Retinal pigment epithelial cell (primary cell): ENCODE results near the gene MAML3.
A peak's percentile ranks its signal among the peaks of the same experiment; 100 is the strongest.

Source experiments
- DNase-seq: peaks from one replicate; pipeline ENCODE4 v3.0.0-alpha.2; 2010; ENCODE audit warnings: low read depth
- H3K4me3 ChIP-seq: 2 replicates; pipeline ENCODE4 v1.5.1; 2011; ENCODE audit warnings: mild to moderate bottlenecking, low read length, control low read depth, moderate library complexity
- CTCF ChIP-seq: conservative IDR thresholded peaks from 2 replicates; pipeline ENCODE4 v1.5.1; 2011; ENCODE audit warnings: low read depth, low read length, control low read depth, inconsistent platforms

MAML3 gene

GRCh38 chr4:139773560-139774318, 380.2 kb downstream of the MAML3 start:
- no peak for DNase-seq
- no peak overlapping the region for H3K4me3 ChIP-seq
- TF ChIP-seq CTCF = no peak

DNA sequence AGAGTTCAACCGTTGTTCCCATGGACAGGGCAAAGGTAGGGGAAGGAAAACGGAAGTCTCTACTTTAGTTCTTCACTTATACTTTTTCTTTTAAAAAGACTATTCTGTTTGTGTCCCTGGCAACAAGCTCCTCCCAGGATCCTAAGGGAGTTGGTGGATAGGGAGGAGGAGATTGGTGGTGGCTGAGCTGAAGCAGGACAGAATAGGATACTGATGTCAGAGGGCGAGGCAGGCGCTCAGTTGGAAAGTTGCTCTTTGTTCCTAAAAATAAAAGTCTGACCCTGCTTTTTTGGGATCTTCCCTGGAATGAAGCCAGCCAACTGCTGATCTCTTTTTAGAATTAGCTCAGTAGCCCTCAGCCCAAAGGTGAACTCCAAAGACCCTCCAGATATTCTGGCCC, 383.6 kb downstream of the MAML3 start:
- TF ChIP-seq CTCF = no peak
- no peak for DNase-seq
- no peak overlapping the region for H3K4me3 ChIP-seq

GRCh38 chr4:139769364-139769763, 384.6 kb downstream of the MAML3 start:
- DNase-seq = no peak
- TF ChIP-seq CTCF = no peak
- no peak overlapping the region for H3K4me3 ChIP-seq

DNA sequence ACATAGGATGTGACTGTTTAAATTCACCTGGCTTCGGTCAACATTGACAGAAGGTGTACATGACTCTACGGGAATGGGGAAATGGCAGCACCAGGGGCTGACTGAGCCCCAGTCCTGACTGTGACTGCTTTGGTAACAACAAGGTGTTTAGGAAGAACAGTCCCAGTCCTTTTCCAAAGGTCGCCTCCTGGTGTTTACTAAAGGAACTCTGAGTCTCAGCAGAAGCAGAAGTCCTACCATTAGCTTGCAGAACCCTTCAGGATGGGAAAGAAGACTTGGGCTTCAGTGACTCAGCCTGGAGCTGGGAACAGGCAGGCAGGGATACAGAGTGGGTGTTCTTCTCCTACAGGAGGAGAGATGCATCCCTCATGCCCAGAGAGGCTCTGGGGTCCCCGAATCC, 385.1 kb downstream of the MAML3 start:
- DNase-seq = no peak
- peak; percentile 20 for TF ChIP-seq CTCF
- no peak overlapping the region for H3K4me3 ChIP-seq

GRCh38 chr4:139768366-139768765, 385.6 kb downstream of the MAML3 start:
- DNase-seq = no peak
- H3K4me3 ChIP-seq = no peak overlapping the region
- TF ChIP-seq CTCF = no peak

GRCh38 chr4:139767585-139767984, 386.4 kb downstream of the MAML3 start:
- TF ChIP-seq CTCF = no peak
- no peak for DNase-seq
- H3K4me3 ChIP-seq = no peak overlapping the region

- no peak for TF ChIP-seq CTCF
- H3K4me3 ChIP-seq = no peak overlapping the region
- DNase-seq = peak; percentile 77
Measured at GRCh38 chr4:139767168-139767567, 386.8 kb downstream of the MAML3 start.
